Psoas muscle (tissue), 8 donors: ENCODE measurements around the gene HOMER2. TPM values are rescaled to one million over a fixed set of nuclear protein-coding genes. Genes with fewer than 3 reads are reported as not detected.
A peak's percentile ranks its signal among the peaks of the same experiment; 100 is the strongest.

Experiments
- ATAC-seq, 4 donors: fragments of 200-7000 bp; cut with Tn5 transposase; one replicate each; pipeline ENCODE4 v1.9.1; 2020; ENCODE audit warnings: moderate library complexity in 3 of 4, mild to moderate bottlenecking in 2 of 4
- DNase-seq, 2 donors: peaks; one replicate each; pipeline ENCODE4 v3.0.0-alpha.2; 2020
- H3K27ac ChIP-seq: fragments of 200-600 bp; one replicate; pipeline ENCODE4 v1.8.0; 2022
- H3K27me3 ChIP-seq, 3 donors: fragments of 200-600 bp in 1 of 3; one replicate each; pipeline versions ENCODE4 v1.6.1 to v1.8.0; 2013 to 2022; ENCODE audit warnings: low read length in 2 of 3, mild to moderate bottlenecking in 2 of 3, moderate library complexity in 1 of 3; ENCODE audit not compliant: insufficient read depth in 3 of 3
- H3K36me3 ChIP-seq, 2 donors: fragments of 200-600 bp in 1 of 2; one replicate each; pipeline versions ENCODE4 v1.6.1 to v1.8.0; 2013 to 2022; ENCODE audit warnings: low read depth in 1 of 2, mild to moderate bottlenecking in 1 of 2, moderate library complexity in 1 of 2; ENCODE audit not compliant: insufficient read depth in 1 of 2
- H3K4me1 ChIP-seq: fragments of 200-600 bp; one replicate; pipeline ENCODE4 v1.8.0; 2022
- H3K4me3 ChIP-seq: fragments of 200-600 bp; one replicate; pipeline ENCODE4 v1.8.0; 2022; ENCODE audit warnings: mild to moderate bottlenecking
- H3K9me3 ChIP-seq: fragments of 200-600 bp; one replicate; pipeline ENCODE4 v1.8.0; 2022
- WGBS, 3 donors: extraction: QIAGEN DNeasy Blood & Tissue Kit; methylation state at CpG; one replicate each; pipeline versions ENCODE4 v1.1.6 to v1.1.7; 2013; 5-methylcytosine and 5-hydroxymethylcytosine counted together
- intact Hi-C, 2 donors: fragments of 100-400 bp; cut with DNase I; formaldehyde crosslinking; loops; one replicate each; pipeline versions ENCODE4 v1.11.0 to v1.14.2; 2022
- polyA plus RNA-seq, 3 donors: library from polyadenylated mRNA; stranded (reverse); fragments of 200-250 nt; gene quantifications; one replicate each; pipeline ENCODE4 v1.2.3, GENCODE V29; 2013
- total RNA-seq, 4 donors: library from RNA; stranded (reverse); fragmentation: NEBNext Ultra II Directional in 2 of 4; extraction: Animal tissue kit (Norgen Biotek cat#: 25700) in 2 of 4; gene quantifications; one replicate each; pipeline versions ENCODE4 v1.2.1 to v1.2.4, GENCODE V29; 2021 to 2023
- TF ChIP-seq, protein P1 (sequence below): fragments of 200-600 bp; IDR thresholded peaks from one replicate; pipeline ENCODE4 v1.8.0; 2022; ENCODE audit warnings: antibody characterized with exemption
- donor health status: healthy with polysubstance abuse.
- donor health status: DM: no; HTN: no; CAD: no; lungs with moderate emphysema.
- donor health status: Bipolar disorder and iron deficiency.
- donor health status: healthy.
- donor health status: DM: yes; HTN: yes; CAD: no.
- donor health status: DM: no; HTN: no; CAD: no.
- donor health status: DM: no; HTN: no; CAD: no.
- donor health status: DM: yes; HTN: yes; CAD: no.

Gene HOMER2
- total and polyA plus RNA-seq, 7 donors = 27.2 to 119 (median 53.9) TPM

DNA sequence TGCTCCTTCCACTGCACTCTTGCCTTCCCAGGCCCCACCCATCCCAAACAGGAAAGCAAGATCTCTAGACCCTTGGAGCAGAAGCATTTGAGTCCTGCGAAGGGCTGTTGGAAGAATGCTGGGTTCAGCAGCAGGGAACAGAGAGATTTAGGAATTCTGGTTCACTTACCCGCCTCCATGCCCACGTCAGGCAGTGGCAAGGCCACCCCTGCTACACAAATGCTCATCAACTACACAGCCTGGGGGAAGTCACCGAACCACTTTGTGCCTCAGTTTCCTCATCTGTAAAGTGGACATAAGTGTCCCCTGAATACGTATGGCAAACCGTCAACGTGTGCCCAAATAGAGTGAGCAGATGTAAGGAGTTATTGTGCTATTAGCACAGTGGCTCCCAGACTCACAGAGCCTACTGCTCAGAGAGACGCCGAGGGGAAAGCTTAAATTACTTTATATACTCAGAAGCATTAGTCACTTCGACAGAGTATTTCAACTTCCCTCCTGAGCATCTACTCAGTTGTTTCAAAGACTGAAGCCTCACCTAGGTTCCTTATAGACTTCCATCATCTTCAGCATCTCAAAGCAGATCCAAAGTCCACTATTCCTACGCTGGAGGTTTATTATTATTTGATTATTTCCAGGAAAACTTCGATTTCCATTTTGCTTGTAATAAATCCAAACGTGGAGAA lies 905 bp downstream of the HOMER2 start:
- Histone ChIP-seq H3K4me3 (peak overlapping the region; percentile 80), H3K27me3 (no peaks in the 10 kb centered on the region), H3K36me3 (no peaks in the 10 kb centered on the region), H3K27ac (peak overlapping the region; percentile 97), H3K4me1 (peaks cover 27% of the 10 kb centered on the region), H3K9me3 (no peaks in the 10 kb centered on the region)
- DNase-seq (no peak), ATAC-seq (peak; percentile 66 to 88 (median 76))
- TF ChIP-seq, protein P1, sequence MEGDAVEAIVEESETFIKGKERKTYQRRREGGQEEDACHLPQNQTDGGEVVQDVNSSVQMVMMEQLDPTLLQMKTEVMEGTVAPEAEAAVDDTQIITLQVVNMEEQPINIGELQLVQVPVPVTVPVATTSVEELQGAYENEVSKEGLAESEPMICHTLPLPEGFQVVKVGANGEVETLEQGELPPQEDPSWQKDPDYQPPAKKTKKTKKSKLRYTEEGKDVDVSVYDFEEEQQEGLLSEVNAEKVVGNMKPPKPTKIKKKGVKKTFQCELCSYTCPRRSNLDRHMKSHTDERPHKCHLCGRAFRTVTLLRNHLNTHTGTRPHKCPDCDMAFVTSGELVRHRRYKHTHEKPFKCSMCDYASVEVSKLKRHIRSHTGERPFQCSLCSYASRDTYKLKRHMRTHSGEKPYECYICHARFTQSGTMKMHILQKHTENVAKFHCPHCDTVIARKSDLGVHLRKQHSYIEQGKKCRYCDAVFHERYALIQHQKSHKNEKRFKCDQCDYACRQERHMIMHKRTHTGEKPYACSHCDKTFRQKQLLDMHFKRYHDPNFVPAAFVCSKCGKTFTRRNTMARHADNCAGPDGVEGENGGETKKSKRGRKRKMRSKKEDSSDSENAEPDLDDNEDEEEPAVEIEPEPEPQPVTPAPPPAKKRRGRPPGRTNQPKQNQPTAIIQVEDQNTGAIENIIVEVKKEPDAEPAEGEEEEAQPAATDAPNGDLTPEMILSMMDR = no peak
- intact Hi-C loops = no loop called here
- 27 to 39% (median 31%) methylated on average over 13 of the region's 13 CpGs for WGBS, 3 donors

DNA sequence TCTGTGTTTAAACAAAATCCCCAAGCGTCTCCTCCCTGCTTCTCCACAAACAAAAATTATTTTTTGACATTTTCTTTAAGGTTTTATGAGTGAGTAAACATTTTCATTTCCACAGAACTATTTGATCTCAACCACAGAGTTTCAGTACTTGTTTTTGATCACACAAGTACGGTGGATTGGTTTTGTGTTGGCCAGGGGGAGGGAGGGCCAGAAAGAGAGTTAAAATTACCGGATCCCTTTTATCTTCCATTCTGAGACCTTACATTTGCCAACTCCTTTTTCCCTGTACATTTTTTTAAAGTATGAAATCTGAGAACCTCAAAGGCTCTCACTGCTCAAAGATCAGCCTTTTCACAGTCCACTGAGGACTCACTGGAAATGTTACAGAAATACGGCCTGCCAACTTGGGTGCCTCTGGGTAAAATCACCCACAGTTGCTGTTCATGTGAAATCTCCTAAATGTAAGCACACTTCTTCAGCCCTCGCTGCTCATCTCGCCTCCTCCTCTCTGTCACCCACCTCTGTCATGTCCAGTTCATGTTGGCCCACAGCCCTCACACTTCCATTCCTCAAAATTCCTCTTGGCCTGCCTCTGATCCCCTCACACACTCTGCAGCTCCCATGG lies 1.7 kb downstream of the HOMER2 start:
- no peak for DNase-seq
- TF ChIP-seq, protein P1 = no peak
- H3K27me3 ChIP-seq = no peaks in the 10 kb centered on the region
- peak overlapping the region; percentile 80 for H3K4me3 ChIP-seq
- H3K9me3 ChIP-seq = no peaks in the 10 kb centered on the region
- H3K4me1 ChIP-seq = peaks cover 30% of the 10 kb centered on the region
- no peaks in the 10 kb centered on the region for H3K36me3 ChIP-seq
- H3K27ac ChIP-seq = peak overlapping the region; percentile 97
- peak in 2 of 4 donors; percentile 7 to 11 for ATAC-seq
- WGBS, 3 donors = 32 to 43% (median 34%) methylated on average over 6 of the region's 6 CpGs
- intact Hi-C loops = no loop called here

DNA sequence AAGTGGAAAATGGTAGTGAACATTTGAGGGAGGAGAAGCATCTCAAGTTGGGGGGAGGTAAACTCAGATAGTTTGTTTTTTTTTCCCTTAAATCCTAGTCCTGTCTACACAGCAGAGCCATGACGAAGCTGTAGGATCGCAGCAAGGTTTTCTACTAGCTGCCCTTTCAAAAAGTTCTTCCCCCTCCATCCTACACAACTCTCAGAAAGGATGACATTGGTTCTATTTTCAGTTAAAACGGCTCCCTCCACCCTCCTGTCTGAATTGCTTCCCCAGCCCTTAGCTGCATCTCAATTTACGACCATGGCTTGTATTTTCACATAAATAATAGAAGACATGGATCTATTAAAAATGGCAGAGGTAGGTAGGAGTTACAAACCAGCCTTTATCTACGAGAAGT lies 2.2 kb downstream of the HOMER2 start:
- H3K9me3 ChIP-seq = no peaks in the 10 kb centered on the region
- no peaks in the 10 kb centered on the region for H3K36me3 ChIP-seq
- WGBS, 3 donors = 55 to 72% (median 57%) methylated on average over 5 of the region's 5 CpGs
- peak overlapping the region; percentile 97 for H3K27ac ChIP-seq
- ATAC-seq = no peak
- DNase-seq = no peak
- peak overlapping the region; percentile 80 for H3K4me3 ChIP-seq
- no peaks in the 10 kb centered on the region for H3K27me3 ChIP-seq
- peaks cover 35% of the 10 kb centered on the region for H3K4me1 ChIP-seq
- TF ChIP-seq, protein P1 = no peak
- intact Hi-C loops = no loop called here

DNA sequence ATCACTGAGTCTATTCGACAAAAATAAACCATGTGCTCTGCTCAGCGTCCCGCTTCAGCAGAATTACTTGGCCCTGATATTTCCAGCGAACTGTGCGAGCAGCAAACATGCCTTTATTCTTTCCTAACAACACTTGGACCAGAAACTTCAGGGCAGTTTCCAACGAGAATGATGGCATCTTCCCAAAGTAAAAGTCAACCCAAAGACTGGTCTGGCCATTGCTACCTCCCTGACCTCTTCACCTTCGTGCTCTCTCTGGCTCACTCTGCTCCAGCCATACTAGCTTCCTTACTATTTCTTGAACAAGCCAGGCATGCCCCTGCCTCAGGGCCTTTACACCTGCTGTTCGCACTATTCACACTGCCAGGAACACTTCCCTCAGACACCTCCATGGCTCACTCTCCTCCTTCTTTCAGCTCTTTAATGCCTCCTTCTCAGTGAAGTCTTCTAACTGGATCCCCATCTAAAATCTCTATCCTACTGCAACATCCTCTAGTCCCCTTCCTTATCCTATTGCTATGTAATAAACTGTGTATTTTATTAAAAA lies 6.3 kb downstream of the HOMER2 start:
- TF ChIP-seq, protein P1 = no peak
- intact Hi-C loops = no loop called here
- Histone ChIP-seq H3K27me3 (no peaks in the 10 kb centered on the region), H3K36me3 (no peaks in the 10 kb centered on the region), H3K9me3 (no peaks in the 10 kb centered on the region), H3K4me1 (peaks cover 57% of the 10 kb centered on the region), H3K4me3 (no peak overlapping the region), H3K27ac (no peak overlapping the region)
- 51 to 54% (median 53%) methylated on average over 8 of the region's 8 CpGs for WGBS, 3 donors
- DNase-seq (no peak), ATAC-seq (no peak)
